DND-41 (cell line): Measurements from ENCODE around the gene S100A14.

ENCODE experiments used
- ATAC-seq: fragments of 200-7000 bp; cut with Tn5 transposase; 3 replicates; pipeline ENCODE4 v1.9.1; 2021; ENCODE audit warnings: low read depth; ENCODE audit not compliant: insufficient read depth
- DNase-seq: peaks from one replicate; pipeline ENCODE4 v3.0.0-alpha.2; 2020
- H2AFZ ChIP-seq: 2 replicates; pipeline ENCODE4 v1.6.0; 2012; ENCODE audit warnings: low read depth, low read length
- H3K27ac ChIP-seq: 2 replicates; pipeline ENCODE4 v1.5.1; 2012; ENCODE audit warnings: low read length, inconsistent platforms
- H3K27me3 ChIP-seq: fragments of 200-600 bp; sonication (generic); 2 replicates; pipeline ENCODE4 v1.6.0; 2012; ENCODE audit warnings: low read length, mild to moderate bottlenecking, inconsistent platforms; ENCODE audit not compliant: insufficient read depth, poor library complexity
- H3K36me3 ChIP-seq: 2 replicates; pipeline ENCODE4 v1.5.1; 2012; ENCODE audit warnings: low read length, inconsistent platforms; ENCODE audit not compliant: insufficient read depth
- H3K4me1 ChIP-seq: 2 replicates; pipeline ENCODE4 v1.5.1; 2012; ENCODE audit warnings: mild to moderate bottlenecking, low read length; ENCODE audit not compliant: insufficient read depth
- H3K4me2 ChIP-seq: 2 replicates; pipeline ENCODE4 v1.6.0; 2012; ENCODE audit warnings: mild to moderate bottlenecking, moderate library complexity, low read length, inconsistent platforms; ENCODE audit not compliant: insufficient read depth
- H3K4me3 ChIP-seq, 2 experiments: fragments of 200-600 bp in 1 of 2; shearing (Covaris generic) in 1 of 2; 2 replicates each; pipeline ENCODE4 v1.5.1; 2012 to 2016; ENCODE audit warnings: inconsistent platforms in 2 of 2, low read length in 2 of 2, mild to moderate bottlenecking in 2 of 2, low read depth in 1 of 2, moderate library complexity in 1 of 2
- H3K79me2 ChIP-seq: 2 replicates; pipeline ENCODE4 v1.6.0; 2012; ENCODE audit warnings: low read length, inconsistent platforms; ENCODE audit not compliant: insufficient read depth
- H3K9ac ChIP-seq: 2 replicates; pipeline ENCODE4 v1.6.0; 2012; ENCODE audit warnings: low read depth, mild to moderate bottlenecking, inconsistent platforms, low read length, moderate library complexity
- H3K9me3 ChIP-seq: 2 replicates; pipeline ENCODE4 v1.5.1; 2012; ENCODE audit warnings: low read length, moderate library complexity, mild to moderate bottlenecking, inconsistent platforms; ENCODE audit not compliant: insufficient read depth, severe bottlenecking
- H4K20me1 ChIP-seq: 2 replicates; pipeline ENCODE4 v1.6.0; 2012; ENCODE audit warnings: low read length; ENCODE audit not compliant: insufficient read depth
- EZH2 ChIP-seq: IDR thresholded peaks from 3 replicates; pipeline ENCODE4 v1.6.1; 2012; ENCODE audit warnings: borderline replicate concordance, low read depth, mild to moderate bottlenecking, moderate library complexity, low read length, inconsistent platforms; ENCODE audit not compliant: severe bottlenecking
- TF ChIP-seq, protein P1 (sequence below): IDR thresholded peaks from 2 replicates; pipeline ENCODE4 v1.5.1; 2012; ENCODE audit warnings: borderline replicate concordance, low read length, moderate library complexity, mild to moderate bottlenecking; ENCODE audit not compliant: poor library complexity, severe bottlenecking; ENCODE audit errors: extremely low read depth

S100A14 gene

DNA sequence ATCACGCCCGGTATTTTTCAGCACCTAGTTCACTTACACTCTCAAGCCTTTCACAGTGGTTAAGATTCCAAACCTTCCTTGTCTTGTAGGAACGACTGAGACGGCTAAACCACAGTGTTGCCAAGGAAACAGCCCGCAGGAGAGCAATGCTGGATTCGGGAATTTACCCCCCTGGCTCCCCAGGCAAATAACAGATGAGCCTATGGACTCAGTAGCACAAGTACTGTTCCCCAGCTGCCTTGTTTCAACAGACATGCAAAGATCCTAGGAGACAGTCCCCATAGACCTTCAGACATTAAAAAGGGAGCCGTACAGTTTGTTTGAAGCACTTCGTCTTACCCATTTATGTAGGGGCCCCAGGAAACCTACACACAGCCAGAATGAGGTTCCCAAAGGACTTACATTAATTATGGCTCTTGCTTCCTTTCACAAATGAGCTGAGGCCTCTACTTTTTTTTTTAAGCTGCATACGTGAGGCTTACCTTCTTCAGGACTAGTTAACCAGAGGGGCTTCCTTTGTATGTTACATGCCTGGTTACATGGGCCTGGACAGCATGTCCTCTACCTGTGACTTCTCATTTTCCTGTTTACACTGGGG is 45.1 kb upstream of the S100A14 start:
- Histone ChIP-seq H3K36me3 (peaks cover 61% of the 10 kb centered on the region), H3K27me3 (no peaks in the 10 kb centered on the region), H3K4me2 (no peak overlapping the region), H3K27ac (no peak overlapping the region), H3K4me1 (peaks cover 28% of the 10 kb centered on the region), H3K79me2 (peaks cover 31% of the 10 kb centered on the region), H3K9ac (no peak overlapping the region), H2AFZ (no peak overlapping the region), H3K9me3 (no peaks in the 10 kb centered on the region), H4K20me1 (peaks cover 5% of the 10 kb centered on the region; the same call in 1 of the 2 replicates), H3K4me3 (no peak overlapping the region)
- ATAC-seq, result no peak
- no peak for DNase-seq
- TF ChIP-seq EZH2, result no peak
- TF ChIP-seq, protein P1, sequence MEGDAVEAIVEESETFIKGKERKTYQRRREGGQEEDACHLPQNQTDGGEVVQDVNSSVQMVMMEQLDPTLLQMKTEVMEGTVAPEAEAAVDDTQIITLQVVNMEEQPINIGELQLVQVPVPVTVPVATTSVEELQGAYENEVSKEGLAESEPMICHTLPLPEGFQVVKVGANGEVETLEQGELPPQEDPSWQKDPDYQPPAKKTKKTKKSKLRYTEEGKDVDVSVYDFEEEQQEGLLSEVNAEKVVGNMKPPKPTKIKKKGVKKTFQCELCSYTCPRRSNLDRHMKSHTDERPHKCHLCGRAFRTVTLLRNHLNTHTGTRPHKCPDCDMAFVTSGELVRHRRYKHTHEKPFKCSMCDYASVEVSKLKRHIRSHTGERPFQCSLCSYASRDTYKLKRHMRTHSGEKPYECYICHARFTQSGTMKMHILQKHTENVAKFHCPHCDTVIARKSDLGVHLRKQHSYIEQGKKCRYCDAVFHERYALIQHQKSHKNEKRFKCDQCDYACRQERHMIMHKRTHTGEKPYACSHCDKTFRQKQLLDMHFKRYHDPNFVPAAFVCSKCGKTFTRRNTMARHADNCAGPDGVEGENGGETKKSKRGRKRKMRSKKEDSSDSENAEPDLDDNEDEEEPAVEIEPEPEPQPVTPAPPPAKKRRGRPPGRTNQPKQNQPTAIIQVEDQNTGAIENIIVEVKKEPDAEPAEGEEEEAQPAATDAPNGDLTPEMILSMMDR, result no peak

GRCh38 chr1:153659656-153660055 is 43.5 kb upstream of the S100A14 start:
- peak overlapping the region; percentile 79 for H3K9ac ChIP-seq
- H3K4me3 ChIP-seq, result peak overlapping the region; percentile 67 to 85; a peak in 3 of 4 replicates
- H3K27ac ChIP-seq, result no peak overlapping the region; the same call in 1 of the 2 replicates
- H3K9me3 ChIP-seq, result no peaks in the 10 kb centered on the region
- TF ChIP-seq, protein P1, result no peak
- no peak for TF ChIP-seq EZH2
- peaks cover 20% of the 10 kb centered on the region for H3K79me2 ChIP-seq
- H4K20me1 ChIP-seq, result peaks cover 5% of the 10 kb centered on the region; the same call in 1 of the 2 replicates
- H3K4me2 ChIP-seq, result peak overlapping the region; percentile 70
- H2AFZ ChIP-seq, result no peak overlapping the region
- H3K27me3 ChIP-seq, result no peaks in the 10 kb centered on the region
- ATAC-seq (no peak), DNase-seq (no peak)
- H3K4me1 ChIP-seq, result peaks cover 28% of the 10 kb centered on the region
- H3K36me3 ChIP-seq, result peaks cover 45% of the 10 kb centered on the region

- no peaks in the 10 kb centered on the region for H3K9me3 ChIP-seq
- H3K27me3 ChIP-seq, result no peaks in the 10 kb centered on the region
- H3K4me1 ChIP-seq, result peaks cover 28% of the 10 kb centered on the region
- TF ChIP-seq, protein P1, result no peak
- no peak for TF ChIP-seq EZH2
- DNase-seq (no peak), ATAC-seq (no peak)
- peak overlapping the region; percentile 93 for H2AFZ ChIP-seq
- peak overlapping the region; percentile 67 to 85 for H3K4me3 ChIP-seq
- peaks cover 5% of the 10 kb centered on the region; the same call in 1 of the 2 replicates for H4K20me1 ChIP-seq
- peak overlapping the region; percentile 90 for H3K27ac ChIP-seq
- peaks cover 17% of the 10 kb centered on the region for H3K79me2 ChIP-seq
- peak overlapping the region; percentile 70 for H3K4me2 ChIP-seq
- H3K9ac ChIP-seq, result peak overlapping the region; percentile 79
- peaks cover 40% of the 10 kb centered on the region for H3K36me3 ChIP-seq
These were observed 43.0 kb upstream of the S100A14 start for GRCh38 chr1:153659175-153659534.
